DMS53 (cell line): ENCODE measurements around the gene HM13.
A peak's percentile ranks its signal among the peaks of the same experiment; 100 is the strongest.
"Not testable (repeated sequence)": the region's sequence is repeated elsewhere in the genome, so short reads cannot be mapped to it uniquely, and the experiment has no call there.

Experiments
- DNase-seq: peaks from one replicate; lab custom pipeline; 2025; lab: John Stamatoyannopoulos, UW

Gene HM13

GRCh38 chr20:31567380-31567720 is 53.1 kb downstream of the HM13 start:
- DNase-seq = no peak

GRCh38 chr20:31568041-31568731 is 53.9 kb downstream of the HM13 start:
- no peak for DNase-seq

- peak; percentile 80 for DNase-seq
Observed at GRCh38 chr20:31568773-31569162, 54.5 kb downstream of the HM13 start.

GRCh38 chr20:31569163-31570020 is 55.1 kb downstream of the HM13 start:
- DNase-seq = peak; percentile 87

- DNase-seq = peak; percentile 51
Observed at GRCh38 chr20:31570021-31570463, 55.8 kb downstream of the HM13 start.

GRCh38 chr20:31570735-31571617 is 56.7 kb downstream of the HM13 start:
- DNase-seq = peak; percentile 83

GRCh38 chr20:31572042-31572700 is 57.9 kb downstream of the HM13 start:
- peak; percentile 94 for DNase-seq

GRCh38 chr20:31572701-31573554 is 58.7 kb downstream of the HM13 start:
- peak; percentile 99 for DNase-seq

GRCh38 chr20:31573555-31574321 is 59.5 kb downstream of the HM13 start:
- DNase-seq = peak; percentile 95

- DNase-seq = not testable (repeated sequence)
Observed at GRCh38 chr20:31574986-31575385, 60.7 kb downstream of the HM13 start.

- DNase-seq = no peak
Observed at GRCh38 chr20:31576751-31577150, 62.5 kb downstream of the HM13 start.

- no peak for DNase-seq
Observed at GRCh38 chr20:31577194-31577593, 63.0 kb downstream of the HM13 start.

GRCh38 chr20:31578448-31579138 is 64.4 kb downstream of the HM13 start:
- DNase-seq = no peak

- DNase-seq = no peak
Observed at GRCh38 chr20:31579245-31579644, 65.0 kb downstream of the HM13 start.

GRCh38 chr20:31579941-31580651 is 65.9 kb downstream of the HM13 start:
- not testable (repeated sequence) for DNase-seq

- no peak for DNase-seq
Observed at GRCh38 chr20:31580706-31581105, 66.5 kb downstream of the HM13 start.

- DNase-seq = no peak
Observed at GRCh38 chr20:31581391-31581790, 67.1 kb downstream of the HM13 start.

GRCh38 chr20:31587545-31588389 is 73.5 kb downstream of the HM13 start:
- peak; percentile 74 for DNase-seq
